ENCODE data around the gene TYW1B. TPM values are rescaled to one million over a fixed set of nuclear protein-coding genes. Genes with fewer than 3 reads are reported as not detected.
"Not testable (repeated sequence)": the region's sequence is repeated elsewhere in the genome, so short reads cannot be mapped to it uniquely, and the experiment has no call there.

The TYW1B gene
- total RNA-seq, 3 donors from 2014 or later, result 3.0 to 10.2 (median 7.2) TPM

- DNase-seq (ENCODE audit: low spot score in 2 of 2); H3K27ac ChIP-seq; H3K9me3 ChIP-seq; intact Hi-C loops (cut with DNase I; ENCODE audit: low total_unique reads); H3K4me1 ChIP-seq; H3K4me3 ChIP-seq; H3K36me3 ChIP-seq; H3K27me3 ChIP-seq: not testable (repeated sequence)
Observed at GRCh38 chr7:72609761-72610160, 218.2 kb downstream of the TYW1B start.

- H3K4me3 ChIP-seq; H3K36me3 ChIP-seq; H3K4me1 ChIP-seq; H3K27me3 ChIP-seq; intact Hi-C loops (cut with DNase I; ENCODE audit: low total_unique reads); DNase-seq (ENCODE audit: low spot score in 2 of 2); H3K9me3 ChIP-seq; H3K27ac ChIP-seq: not testable (repeated sequence)
Observed at GRCh38 chr7:72607988-72608387, 220.0 kb downstream of the TYW1B start.

- H3K4me1 ChIP-seq; H3K36me3 ChIP-seq; intact Hi-C loops (cut with DNase I; ENCODE audit: low total_unique reads); H3K27ac ChIP-seq; H3K4me3 ChIP-seq; H3K9me3 ChIP-seq; H3K27me3 ChIP-seq; DNase-seq (ENCODE audit: low spot score in 2 of 2): not testable (repeated sequence)
Observed at GRCh38 chr7:72605863-72606431, 222.1 kb downstream of the TYW1B start.

- intact Hi-C loops (cut with DNase I; ENCODE audit: low total_unique reads); DNase-seq (ENCODE audit: low spot score in 2 of 2); H3K27me3 ChIP-seq: not testable (repeated sequence)
Observed at GRCh38 chr7:72604771-72605611, 223.0 kb downstream of the TYW1B start.

GRCh38 chr7:72603476-72603875 is 224.5 kb downstream of the TYW1B start:
- H3K9me3 ChIP-seq; H3K4me1 ChIP-seq; DNase-seq (ENCODE audit: low spot score in 2 of 2); H3K4me3 ChIP-seq; H3K36me3 ChIP-seq; intact Hi-C loops (cut with DNase I; ENCODE audit: low total_unique reads); H3K27ac ChIP-seq; H3K27me3 ChIP-seq: not testable (repeated sequence)

More at GRCh38 chr7:72604771-72605611, 223.0 kb downstream of the TYW1B start:
- H3K36me3 ChIP-seq, H3K27ac ChIP-seq, H3K4me3 ChIP-seq, H3K4me1 ChIP-seq, H3K9me3 ChIP-seq: not testable (repeated sequence)

GRCh38 chr7:72603073-72603472 is 224.9 kb downstream of the TYW1B start:
- no peaks in the 10 kb centered on the region for H3K4me1 ChIP-seq
- H3K36me3 ChIP-seq, result no peaks in the 10 kb centered on the region
- H3K4me3 ChIP-seq, result no peak overlapping the region
- H3K27me3 ChIP-seq, result no peaks in the 10 kb centered on the region
- DNase-seq (ENCODE audit: low spot score in 2 of 2), result no peak
- intact Hi-C loops (cut with DNase I; ENCODE audit: low total_unique reads), result no loop called here
- H3K27ac ChIP-seq, result no peak overlapping the region
- no peaks in the 10 kb centered on the region for H3K9me3 ChIP-seq
- no peak for TF ChIP-seq CTCF (IDR thresholded peaks at IDR 0.05)
- no peak for TF ChIP-seq POLR2AphosphoS5 (IDR thresholded peaks at IDR 0.05)
- no peak for TF ChIP-seq POLR2A (IDR thresholded peaks at IDR 0.05)

- H3K4me3 ChIP-seq; H3K27me3 ChIP-seq; H3K27ac ChIP-seq; H3K36me3 ChIP-seq; DNase-seq (ENCODE audit: low spot score in 2 of 2); intact Hi-C loops (cut with DNase I; ENCODE audit: low total_unique reads); H3K4me1 ChIP-seq; H3K9me3 ChIP-seq: not testable (repeated sequence)
Observed at GRCh38 chr7:72601683-72602082, 226.3 kb downstream of the TYW1B start.

- intact Hi-C loops (cut with DNase I; ENCODE audit: low total_unique reads); H3K36me3 ChIP-seq; H3K27ac ChIP-seq; DNase-seq (ENCODE audit: low spot score in 2 of 2); H3K27me3 ChIP-seq; H3K4me3 ChIP-seq; H3K4me1 ChIP-seq; H3K9me3 ChIP-seq: not testable (repeated sequence)
Observed at GRCh38 chr7:72590023-72590422, 238.0 kb downstream of the TYW1B start.

GRCh38 chr7:72587267-72587666 is 240.7 kb downstream of the TYW1B start:
- intact Hi-C loops (cut with DNase I; ENCODE audit: low total_unique reads); H3K27me3 ChIP-seq: not testable (repeated sequence)

GRCh38 chr7:72584576-72584975 is 243.4 kb downstream of the TYW1B start:
- DNase-seq (ENCODE audit: low spot score in 2 of 2); H3K4me3 ChIP-seq; H3K27me3 ChIP-seq; H3K9me3 ChIP-seq; H3K36me3 ChIP-seq; intact Hi-C loops (cut with DNase I; ENCODE audit: low total_unique reads); H3K27ac ChIP-seq; H3K4me1 ChIP-seq: not testable (repeated sequence)

More at GRCh38 chr7:72587267-72587666, 240.7 kb downstream of the TYW1B start:
- H3K4me1 ChIP-seq; H3K36me3 ChIP-seq; H3K4me3 ChIP-seq; DNase-seq (ENCODE audit: low spot score in 2 of 2); H3K27ac ChIP-seq; H3K9me3 ChIP-seq: not testable (repeated sequence)

GRCh38 chr7:72583620-72584361 is 244.2 kb downstream of the TYW1B start:
- H3K4me1 ChIP-seq; H3K36me3 ChIP-seq; DNase-seq (ENCODE audit: low spot score in 2 of 2); H3K9me3 ChIP-seq; H3K27ac ChIP-seq; intact Hi-C loops (cut with DNase I; ENCODE audit: low total_unique reads); H3K4me3 ChIP-seq; H3K27me3 ChIP-seq: not testable (repeated sequence)

Data from breast epithelium (tissue), 4 donors.